ENCODE measurements around the gene NPEPL1.
A peak's percentile ranks its signal among the peaks of the same experiment; 100 is the strongest.

Gene NPEPL1

DNA sequence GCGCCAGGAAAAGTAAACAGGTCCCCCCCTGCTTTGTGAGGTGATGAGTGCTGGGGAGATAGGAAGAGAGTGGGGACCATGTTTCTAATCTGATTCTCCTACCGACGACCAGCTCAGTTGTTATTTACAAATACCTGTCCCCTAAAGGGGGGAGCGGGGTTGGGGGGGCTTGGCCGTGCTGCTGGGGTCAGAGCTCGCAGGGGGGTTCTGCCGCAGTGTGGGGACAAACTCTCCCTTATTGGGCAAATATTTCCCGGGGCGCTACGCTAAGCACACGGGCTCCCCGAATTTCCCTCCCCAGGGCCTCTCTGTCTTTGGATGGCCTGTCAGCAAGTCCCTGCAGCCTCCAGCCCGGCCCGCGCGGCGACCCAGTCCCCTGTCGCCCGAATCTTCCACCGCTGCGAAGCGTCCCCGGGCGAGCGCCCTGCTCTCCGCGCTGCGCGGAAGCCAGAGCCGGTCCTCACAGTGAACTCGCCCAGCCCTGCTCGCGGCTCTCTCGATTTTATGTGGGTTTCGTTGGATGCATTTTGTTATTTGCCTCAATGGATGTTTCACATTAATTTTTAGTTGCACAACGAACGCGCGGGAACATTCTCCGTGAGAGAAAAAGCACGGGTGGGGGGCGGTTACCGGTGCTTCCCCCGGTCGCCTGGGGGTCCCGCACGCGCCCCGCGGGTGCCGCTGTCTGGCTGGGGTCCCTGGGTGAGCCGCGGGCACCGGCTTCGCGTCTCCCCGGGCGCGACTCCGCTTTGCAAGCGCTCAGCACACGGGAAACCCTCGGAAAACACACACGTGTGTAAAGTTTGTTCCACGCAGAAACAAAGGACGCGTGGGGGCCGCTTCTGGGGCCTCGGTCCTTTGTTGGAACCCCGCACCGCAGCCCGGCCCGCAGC is 43.1 kb upstream of the NPEPL1 start:
- H3K27ac ChIP-seq = peak overlapping the region; percentile 92
- TF ChIP-seq, protein P1, sequence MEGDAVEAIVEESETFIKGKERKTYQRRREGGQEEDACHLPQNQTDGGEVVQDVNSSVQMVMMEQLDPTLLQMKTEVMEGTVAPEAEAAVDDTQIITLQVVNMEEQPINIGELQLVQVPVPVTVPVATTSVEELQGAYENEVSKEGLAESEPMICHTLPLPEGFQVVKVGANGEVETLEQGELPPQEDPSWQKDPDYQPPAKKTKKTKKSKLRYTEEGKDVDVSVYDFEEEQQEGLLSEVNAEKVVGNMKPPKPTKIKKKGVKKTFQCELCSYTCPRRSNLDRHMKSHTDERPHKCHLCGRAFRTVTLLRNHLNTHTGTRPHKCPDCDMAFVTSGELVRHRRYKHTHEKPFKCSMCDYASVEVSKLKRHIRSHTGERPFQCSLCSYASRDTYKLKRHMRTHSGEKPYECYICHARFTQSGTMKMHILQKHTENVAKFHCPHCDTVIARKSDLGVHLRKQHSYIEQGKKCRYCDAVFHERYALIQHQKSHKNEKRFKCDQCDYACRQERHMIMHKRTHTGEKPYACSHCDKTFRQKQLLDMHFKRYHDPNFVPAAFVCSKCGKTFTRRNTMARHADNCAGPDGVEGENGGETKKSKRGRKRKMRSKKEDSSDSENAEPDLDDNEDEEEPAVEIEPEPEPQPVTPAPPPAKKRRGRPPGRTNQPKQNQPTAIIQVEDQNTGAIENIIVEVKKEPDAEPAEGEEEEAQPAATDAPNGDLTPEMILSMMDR (conservative IDR thresholded peaks at IDR 0.05) = no peak

DNA sequence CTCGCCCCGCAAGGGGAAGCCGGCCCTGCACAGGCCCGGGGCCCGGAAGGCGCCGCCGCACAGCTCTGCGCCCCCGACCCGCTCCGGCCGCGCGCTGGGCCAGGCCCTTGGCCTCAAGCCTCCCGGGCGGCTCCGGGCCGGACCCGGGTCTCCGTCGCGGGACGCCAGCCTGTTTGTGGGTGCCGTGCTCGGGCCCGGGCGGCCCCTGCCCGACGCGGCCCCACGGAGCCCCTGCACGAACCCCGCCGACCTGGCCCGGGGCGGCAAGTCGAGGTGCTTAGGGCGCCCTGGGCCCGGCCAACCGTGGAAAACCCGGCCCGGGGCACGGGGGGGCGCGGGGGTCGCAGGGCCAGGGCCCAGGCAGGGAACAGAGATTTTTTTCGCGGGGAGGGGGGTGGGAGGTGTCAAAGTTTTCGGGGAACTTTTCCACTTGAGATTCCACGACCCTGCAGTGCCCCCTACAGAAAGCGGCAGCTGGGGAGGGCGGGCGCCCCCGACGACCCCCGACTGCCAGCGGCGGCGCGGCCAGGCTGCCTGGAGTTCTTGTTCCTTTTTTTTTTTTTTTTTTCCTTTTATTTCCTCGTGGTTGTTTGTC is 42.3 kb upstream of the NPEPL1 start:
- peak overlapping the region; percentile 92 for H3K27ac ChIP-seq

DNA sequence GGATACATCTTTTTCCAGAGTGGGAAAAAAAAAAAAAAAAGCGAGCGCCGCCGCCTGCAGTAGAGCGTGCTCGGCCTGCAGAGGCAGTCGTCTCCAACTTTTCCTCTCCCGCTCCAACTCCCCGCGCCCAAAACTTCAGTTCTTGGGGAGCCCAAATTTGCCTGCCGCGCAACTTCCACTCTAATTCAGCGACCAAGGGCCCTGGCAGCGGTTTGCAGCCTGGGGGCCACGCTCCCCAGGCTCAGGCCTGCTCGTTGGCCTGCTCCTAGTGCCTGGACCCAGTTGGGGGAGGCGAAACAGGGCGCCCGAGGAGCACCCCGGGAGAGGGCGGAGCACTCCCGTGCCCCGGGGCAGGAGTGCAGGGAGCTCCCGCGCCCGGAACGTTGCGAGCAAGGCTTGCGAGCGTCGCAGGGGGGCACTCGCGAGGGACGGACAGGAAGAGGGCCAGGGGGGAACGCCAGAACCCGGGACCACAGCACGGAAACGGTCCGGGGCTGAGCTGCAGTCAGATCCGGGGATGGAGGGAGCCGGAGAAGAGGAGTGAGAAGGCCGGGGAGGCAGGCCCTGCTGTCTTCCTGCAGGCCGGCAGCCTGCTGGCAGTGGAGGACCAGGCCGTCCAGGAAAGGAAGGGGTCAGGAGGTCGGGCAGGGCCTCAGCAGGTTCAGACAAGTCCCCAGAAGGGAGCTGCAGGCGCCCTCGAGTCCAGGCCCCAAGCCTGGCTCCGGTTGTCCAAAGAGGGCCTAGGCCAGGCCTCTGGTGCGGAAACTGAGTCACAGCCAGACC is 41.6 kb upstream of the NPEPL1 start, which contains the start of gene STX16:
TSS of gene STX16 (plus strand) at position 508 of the 783 bp plus-strand sequence. CDS start 724 bp downstream, outside the sequence.
- peak within 1 kb of the TSS; percentile 92 for H3K27ac ChIP-seq
- TF ChIP-seq, protein P1 (conservative IDR thresholded peaks at IDR 0.05) = peak; percentile 78

More for the DNA sequence above, 42.3 kb upstream of the NPEPL1 start:
- TF ChIP-seq, protein P1 (conservative IDR thresholded peaks at IDR 0.05) = no peak

DNA sequence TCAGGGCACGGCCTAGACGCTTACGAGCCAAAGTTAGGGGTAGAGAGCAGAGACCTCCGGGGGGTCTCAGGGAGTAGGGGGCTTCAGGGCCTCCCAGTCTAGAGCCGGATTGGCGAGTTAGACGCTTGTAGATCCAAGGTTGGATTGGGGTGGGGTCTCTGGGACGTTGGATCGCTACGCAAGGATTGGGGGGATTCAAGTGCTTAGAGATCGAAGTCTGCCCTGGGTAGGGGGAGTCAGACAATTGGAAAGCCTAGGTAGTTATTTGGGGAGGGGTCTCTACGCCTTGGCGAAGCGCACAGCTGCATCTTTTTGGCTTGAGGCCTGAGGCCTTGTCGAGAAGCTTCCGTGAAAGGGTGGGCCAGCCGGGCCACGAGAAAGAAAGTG is 41.0 kb upstream of the NPEPL1 start:
- TF ChIP-seq, protein P1 (conservative IDR thresholded peaks at IDR 0.05) = no peak

DNA sequence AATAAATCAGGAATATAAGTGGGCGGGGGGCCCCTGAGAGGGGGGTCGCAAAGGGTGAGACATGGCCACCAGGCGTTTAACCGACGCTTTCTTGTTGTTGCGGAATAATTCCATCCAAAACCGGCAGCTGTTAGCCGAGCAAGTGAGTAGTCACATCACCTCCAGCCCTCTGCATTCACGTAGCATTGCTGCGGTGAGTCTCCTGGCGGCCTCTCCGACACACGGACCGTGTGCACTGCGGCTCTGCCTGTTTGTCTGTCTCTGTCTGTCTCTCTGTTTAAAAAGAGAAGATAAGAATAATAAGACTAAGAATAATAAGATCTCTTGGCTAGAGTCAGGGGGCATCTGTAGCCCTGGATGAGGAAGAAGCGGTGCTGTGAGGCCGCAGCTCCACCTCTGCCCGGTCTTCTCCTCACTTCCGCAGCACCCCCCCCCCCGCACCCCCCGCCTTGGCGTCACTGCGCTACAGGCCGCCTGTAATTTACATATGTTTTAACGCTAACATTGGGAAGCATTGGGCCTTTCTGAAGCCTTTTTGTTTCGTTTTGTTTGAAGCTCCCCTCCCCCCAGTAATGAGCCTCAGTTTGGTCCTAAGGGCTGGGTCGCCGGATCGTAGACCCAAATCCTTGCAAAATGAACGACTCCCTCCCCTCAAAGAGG is 40.5 kb upstream of the NPEPL1 start:
- H3K27ac ChIP-seq = peak overlapping the region; percentile 92
- TF ChIP-seq, protein P1 (conservative IDR thresholded peaks at IDR 0.05) = no peak

More for the DNA sequence above, 41.0 kb upstream of the NPEPL1 start:
- peak overlapping the region; percentile 92 for H3K27ac ChIP-seq

DNA sequence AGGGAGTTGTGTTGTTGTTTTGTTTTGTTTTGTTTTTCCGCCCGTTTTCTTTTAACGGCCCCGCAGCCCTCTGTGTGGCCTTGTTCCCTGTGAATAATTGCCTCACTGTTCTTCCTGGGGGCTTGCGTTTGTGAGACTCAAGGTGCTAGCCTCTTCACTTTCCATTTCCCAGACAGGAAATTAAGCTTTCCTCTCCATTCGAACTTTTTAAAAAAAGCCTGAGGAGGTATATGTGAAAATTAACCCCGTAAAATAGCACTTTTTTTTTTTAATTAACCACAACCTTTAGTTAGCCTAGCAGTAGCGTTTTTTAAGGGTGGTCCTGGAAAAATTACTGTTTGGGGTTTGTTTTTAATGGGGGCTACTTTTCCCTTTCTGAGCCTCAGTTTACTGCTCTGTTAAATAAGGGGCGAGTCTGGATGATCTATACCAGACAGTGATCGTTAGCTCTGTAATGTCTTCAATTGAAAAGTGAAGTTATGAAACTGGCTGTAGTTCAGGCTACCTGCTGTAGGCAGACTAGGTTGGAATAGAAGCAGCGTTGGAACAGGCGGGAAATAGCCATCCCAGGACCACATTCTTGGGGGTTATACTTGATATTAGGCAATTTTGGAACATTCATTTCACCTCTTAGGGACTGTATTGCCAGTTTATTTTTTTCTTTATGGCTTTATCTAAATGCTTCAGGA is 39.9 kb upstream of the NPEPL1 start:
- peak overlapping the region; percentile 92 for H3K27ac ChIP-seq
- TF ChIP-seq, protein P1 (conservative IDR thresholded peaks at IDR 0.05) = no peak
